GM12892 (cell line): Measurements from ENCODE around the gene OR10W1.

Source experiments
- DNase-seq: peaks from one replicate; pipeline ENCODE4 v3.0.0; 2011; ENCODE audit not compliant: insufficient read length
- FAIRE-seq: peaks from 2 replicates; lab custom pipeline; 2011; peaks lifted over from hg19 to GRCh38; lab: Jason Lieb, UNC
- POLR2A ChIP-seq: IDR thresholded peaks from 2 replicates; pipeline ENCODE4 v1.6.1; 2011; ENCODE audit warnings: low read depth, low read length, control low read depth
- POLR2AphosphoS5 ChIP-seq: IDR thresholded peaks from 2 replicates; pipeline ENCODE4 v1.6.1; 2011; ENCODE audit warnings: low read depth, low read length, control low read depth
- TAF1 ChIP-seq: IDR thresholded peaks from 2 replicates; pipeline ENCODE4 v1.6.1; 2011; ENCODE audit warnings: low read depth, mild to moderate bottlenecking, control low read depth, low read length, borderline replicate concordance

Gene OR10W1

DNA sequence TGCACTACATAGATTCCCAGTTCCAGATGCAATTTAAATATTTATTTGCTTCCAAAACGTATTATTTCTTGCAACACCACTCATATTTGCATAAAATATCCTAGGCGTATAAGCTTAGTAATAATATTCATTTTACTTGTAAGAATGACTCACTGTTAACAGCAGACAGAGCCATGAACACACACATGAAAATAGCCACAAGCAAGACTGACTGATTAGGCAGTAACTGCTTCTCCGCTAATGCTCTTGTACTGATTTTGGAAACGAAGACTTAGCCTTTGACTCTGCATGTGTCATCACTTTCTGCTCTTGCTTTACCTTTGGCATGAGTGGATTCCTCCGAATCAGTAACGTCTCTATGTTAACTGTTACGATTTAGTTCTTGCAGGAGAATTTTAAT is 45.3 kb downstream of the OR10W1 start:
- no peak for FAIRE-seq
- TF ChIP-seq POLR2A (no peak), TAF1 (no peak), POLR2AphosphoS5 (no peak)

More for the DNA sequence above, 45.3 kb downstream of the OR10W1 start:
- DNase-seq = no peak
